TTC549 (cell line): ENCODE measurements around the gene MUC5B.
"Not testable (repeated sequence)": the region's sequence is repeated elsewhere in the genome, so short reads cannot be mapped to it uniquely, and the experiment has no call there.

Experiments
- FAIRE-seq: peaks from 2 replicates; lab custom pipeline; 2012; peaks lifted over from hg19 to GRCh38; lab: Jason Lieb, UNC

Gene MUC5B

DNA sequence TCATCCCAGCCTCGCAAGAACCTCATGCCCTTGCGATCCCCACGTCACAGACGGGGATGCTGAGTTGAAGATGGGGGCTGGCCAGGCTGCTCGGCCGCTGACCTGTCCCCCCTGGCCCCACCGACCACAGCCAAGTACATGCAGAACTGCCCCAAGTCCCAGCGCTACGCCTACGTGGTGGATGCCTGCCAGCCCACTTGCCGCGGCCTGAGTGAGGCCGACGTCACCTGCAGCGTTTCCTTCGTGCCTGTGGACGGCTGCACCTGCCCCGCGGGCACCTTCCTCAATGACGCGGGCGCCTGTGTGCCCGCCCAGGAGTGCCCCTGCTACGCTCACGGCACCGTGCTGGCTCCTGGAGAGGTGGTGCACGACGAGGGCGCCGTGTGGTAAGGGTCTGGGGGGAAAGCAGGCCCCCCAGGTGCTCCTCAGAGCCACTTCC is 10.0 kb downstream of the MUC5B start:
- FAIRE-seq: no peak

DNA sequence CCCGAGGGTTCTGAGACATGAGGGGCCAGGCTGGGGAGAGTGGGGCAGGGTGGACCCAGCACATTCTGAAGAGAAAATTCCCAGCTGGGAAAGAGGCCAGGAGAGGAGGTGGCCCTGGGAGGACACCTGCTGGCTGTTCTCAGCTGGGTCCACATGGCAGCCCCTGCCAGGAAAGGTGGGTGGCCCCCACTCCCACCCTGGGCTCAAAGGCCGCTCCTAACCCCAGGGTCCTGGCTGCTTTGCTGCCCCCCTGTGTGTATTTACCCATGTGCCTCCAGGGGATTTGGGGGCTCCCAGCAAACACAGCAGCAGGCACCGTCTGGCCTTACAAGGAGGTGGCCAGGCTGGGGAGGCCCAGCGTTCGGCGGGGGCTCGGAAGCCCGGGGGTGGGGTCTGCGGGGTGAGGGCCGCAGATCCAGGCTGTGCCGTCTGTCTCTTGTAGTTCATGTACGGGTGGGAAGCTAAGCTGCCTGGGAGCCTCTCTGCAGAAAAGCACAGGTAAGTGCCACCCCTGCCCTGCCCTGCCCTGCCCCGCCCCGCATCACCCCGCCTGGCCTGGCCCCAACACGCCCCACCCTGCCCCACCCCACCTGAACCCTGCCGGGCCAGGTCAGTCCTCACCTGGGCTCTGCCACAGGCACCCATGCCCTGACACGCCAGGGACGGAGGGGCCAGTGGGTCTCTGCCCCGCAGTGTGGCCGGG is 10.6 kb downstream of the MUC5B start:
- FAIRE-seq: no peak

DNA sequence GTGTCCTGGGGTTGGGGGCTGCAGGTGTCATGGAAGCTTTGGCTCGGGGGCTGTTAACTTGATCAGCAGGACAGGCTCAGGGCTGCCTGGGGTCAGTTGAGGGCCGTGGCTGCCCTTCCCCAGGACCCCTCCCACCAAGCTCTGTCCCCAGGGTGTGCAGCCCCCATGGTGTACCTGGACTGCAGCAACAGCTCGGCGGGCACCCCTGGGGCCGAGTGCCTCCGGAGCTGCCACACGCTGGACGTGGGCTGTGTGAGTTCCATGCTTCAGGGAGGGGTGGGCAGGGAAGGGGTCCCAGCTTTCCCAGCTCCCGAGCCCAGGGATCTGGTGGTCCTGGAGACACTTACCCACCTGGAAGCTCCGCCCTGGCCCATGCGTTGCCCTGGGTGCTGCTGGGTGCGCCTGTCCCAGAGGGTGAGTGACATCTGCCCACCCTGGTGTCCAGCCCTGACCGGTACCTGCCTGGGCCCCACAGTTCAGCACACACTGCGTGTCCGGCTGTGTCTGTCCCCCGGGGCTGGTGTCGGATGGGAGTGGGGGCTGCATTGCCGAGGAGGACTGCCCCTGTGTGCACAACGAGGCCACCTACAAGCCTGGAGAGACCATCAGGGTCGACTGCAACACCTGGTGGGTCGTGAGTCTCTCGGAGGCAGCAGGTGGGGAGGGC is 11.3 kb downstream of the MUC5B start:
- no peak for FAIRE-seq

DNA sequence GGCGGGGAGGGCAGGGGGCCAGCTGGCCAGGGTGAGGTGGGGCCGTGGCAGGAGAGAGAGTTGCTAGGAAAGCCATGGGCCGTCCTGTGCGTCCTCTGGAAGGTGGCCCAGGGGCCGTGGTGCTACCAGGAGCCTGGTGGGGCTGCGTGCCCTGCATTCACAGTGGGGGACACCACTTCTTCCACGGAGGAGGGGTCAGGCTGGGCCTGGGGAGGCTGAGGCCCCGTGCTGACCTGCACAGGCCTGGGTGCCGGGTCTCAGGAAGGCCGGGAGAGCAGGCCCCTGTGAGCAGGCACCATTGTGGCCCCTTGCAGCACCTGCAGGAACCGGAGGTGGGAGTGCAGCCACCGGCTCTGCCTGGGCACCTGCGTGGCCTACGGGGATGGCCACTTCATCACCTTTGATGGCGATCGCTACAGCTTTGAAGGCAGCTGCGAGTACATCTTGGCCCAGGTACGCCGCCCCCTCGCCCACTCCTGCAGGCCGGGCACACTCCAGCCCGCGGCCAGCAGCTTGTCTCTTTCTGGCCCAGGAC is 12.0 kb downstream of the MUC5B start:
- no peak for FAIRE-seq

DNA sequence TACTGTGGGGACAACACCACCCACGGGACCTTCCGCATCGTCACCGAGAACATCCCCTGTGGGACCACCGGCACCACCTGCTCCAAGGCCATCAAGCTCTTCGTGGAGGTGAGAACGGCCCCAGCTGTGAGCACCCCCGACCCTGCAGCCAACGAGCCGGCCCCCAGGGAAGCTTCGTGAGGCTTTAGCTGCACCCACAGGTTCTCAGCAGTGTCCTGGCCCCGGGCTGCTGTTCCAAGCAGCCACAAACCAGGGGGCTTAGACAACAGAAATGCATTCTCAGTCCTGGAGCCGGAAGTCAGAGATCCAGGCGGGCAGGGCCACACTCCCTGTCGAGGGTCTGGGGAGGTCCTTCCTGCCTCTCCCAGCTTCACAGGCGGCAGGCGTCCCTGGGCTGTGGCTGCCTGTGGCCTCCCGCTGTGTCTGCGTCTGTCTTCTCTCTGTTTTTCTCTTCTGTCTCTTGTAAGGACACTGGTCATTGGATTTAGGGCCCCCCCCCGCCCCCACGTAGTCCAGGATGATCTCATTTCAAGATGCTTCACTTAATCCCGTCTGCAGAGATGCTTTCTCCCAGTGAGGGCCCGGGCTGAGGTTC is 12.5 kb downstream of the MUC5B start:
- FAIRE-seq: no peak

DNA sequence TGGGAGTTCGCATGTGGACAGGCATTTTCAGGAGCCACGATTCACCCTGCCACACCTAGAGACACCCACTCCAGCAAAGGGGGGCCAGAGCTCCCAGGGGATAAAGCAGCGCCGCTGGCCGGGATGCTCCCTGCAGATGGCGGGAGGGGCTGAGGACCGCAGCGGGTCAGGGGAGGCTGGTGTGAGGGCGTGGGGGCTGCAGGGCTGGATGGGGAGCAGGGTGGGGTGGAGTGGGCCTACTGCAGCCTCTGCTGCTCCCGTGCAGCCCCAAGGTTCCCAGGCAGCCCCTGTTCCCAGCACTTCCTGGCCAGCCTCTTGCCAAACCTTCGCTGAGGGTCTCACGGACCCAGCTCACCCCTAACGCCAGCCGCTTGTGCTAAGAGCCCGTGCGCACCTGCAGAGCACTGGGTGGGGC is 13.0 kb downstream of the MUC5B start:
- no peak for FAIRE-seq

- FAIRE-seq: no peak
Observed at GRCh38 chr11:1236316-1237127, 13.7 kb downstream of the MUC5B start.

GRCh38 chr11:1237128-1237580 is 14.3 kb downstream of the MUC5B start:
- no peak for FAIRE-seq

DNA sequence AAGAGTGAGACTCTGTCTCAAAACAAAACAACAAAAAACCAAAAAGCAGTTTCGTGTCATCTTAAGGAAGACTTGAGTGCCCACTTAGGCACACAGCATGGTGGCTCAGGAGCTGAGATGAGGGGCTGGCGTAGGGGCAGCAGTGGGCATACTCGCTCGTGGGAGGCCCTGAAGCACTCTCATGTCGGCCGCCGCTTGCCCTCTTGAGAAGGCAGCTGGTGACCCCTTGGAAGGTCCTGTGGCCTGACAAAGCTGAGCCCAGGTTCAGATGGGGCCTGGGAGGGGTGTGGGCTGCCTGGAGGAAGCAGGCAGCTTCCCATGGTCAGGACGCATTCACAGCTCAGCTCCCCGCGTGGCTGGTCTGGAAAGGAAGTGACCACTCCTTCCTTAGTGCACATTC is 15.0 kb downstream of the MUC5B start:
- no peak for FAIRE-seq

- FAIRE-seq: no peak
Observed at GRCh38 chr11:1238767-1239595, 16.1 kb downstream of the MUC5B start.

GRCh38 chr11:1239596-1240205 is 16.8 kb downstream of the MUC5B start:
- no peak for FAIRE-seq

DNA sequence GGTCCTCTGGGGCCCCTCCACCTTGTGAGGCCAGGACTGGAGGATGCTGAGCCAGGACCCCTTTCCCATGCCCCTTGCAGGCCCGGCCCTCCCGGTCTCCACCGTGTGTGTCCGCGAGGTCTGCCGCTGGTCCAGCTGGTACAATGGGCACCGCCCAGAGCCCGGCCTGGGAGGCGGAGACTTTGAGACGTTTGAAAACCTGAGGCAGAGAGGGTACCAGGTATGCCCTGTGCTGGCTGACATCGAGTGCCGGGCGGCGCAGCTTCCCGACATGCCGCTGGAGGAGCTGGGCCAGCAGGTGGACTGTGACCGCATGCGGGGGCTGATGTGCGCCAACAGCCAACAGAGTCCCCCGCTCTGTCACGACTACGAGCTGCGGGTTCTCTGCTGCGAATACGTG is 17.9 kb downstream of the MUC5B start:
- no peak for FAIRE-seq

GRCh38 chr11:1241706-1242105 is 18.8 kb downstream of the MUC5B start:
- no peak for FAIRE-seq

GRCh38 chr11:1242289-1242688 is 19.4 kb downstream of the MUC5B start:
- no peak for FAIRE-seq

DNA sequence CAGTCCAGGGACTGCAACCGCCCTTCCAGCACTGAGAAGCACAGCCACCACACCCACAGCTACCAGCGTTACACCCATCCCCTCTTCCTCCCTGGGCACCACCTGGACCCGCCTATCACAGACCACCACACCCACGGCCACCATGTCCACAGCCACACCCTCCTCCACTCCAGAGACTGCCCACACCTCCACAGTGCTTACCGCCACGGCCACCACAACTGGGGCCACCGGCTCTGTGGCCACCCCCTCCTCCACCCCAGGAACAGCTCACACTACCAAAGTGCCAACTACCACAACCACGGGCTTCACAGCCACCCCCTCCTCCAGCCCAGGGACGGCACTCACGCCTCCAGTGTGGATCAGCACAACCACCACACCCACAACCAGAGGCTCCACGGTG is 19.9 kb downstream of the MUC5B start:
- FAIRE-seq: not testable (repeated sequence)

GRCh38 chr11:1243521-1243920 is 20.7 kb downstream of the MUC5B start:
- not testable (repeated sequence) for FAIRE-seq

GRCh38 chr11:1244557-1244956 is 21.7 kb downstream of the MUC5B start:
- not testable (repeated sequence) for FAIRE-seq

GRCh38 chr11:1245717-1246116 is 22.9 kb downstream of the MUC5B start:
- FAIRE-seq: not testable (repeated sequence)

- FAIRE-seq: not testable (repeated sequence)
Observed at GRCh38 chr11:1246301-1246700, 23.4 kb downstream of the MUC5B start.

DNA sequence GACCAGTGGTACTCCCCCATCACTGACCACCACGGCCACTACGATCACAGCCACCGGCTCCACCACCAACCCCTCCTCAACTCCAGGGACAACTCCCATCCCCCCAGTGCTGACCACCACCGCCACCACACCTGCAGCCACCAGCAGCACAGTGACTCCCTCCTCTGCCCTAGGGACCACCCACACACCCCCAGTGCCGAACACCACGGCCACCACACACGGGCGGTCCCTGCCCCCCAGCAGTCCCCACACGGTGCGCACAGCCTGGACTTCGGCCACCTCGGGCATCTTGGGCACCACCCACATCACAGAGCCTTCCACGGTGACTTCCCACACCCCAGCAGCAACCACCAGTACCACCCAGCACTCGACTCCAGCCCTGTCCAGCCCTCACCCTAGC is 24.2 kb downstream of the MUC5B start:
- not testable (repeated sequence) for FAIRE-seq

GRCh38 chr11:1248951-1249350 is 26.1 kb downstream of the MUC5B start:
- FAIRE-seq: not testable (repeated sequence)
